K562 (cell line): Measurements from ENCODE around the gene CIAO2A. TPM values are rescaled to one million over a fixed set of nuclear protein-coding genes. Genes with fewer than 3 reads are reported as not detected.

Source experiments
- CBX8 ChIP-seq: fragments of 200-600 bp; sonication (generic); IDR thresholded peaks from 2 replicates; pipeline ENCODE4 v1.6.1; 2012; ENCODE audit warnings: borderline replicate concordance, mixed run types, low read depth, mild to moderate bottlenecking, moderate library complexity, mixed read lengths, low read length, control low read depth, inconsistent platforms; ENCODE audit not compliant: poor library complexity, severe bottlenecking; ENCODE audit errors: extremely low read depth
- CTCF ChIP-seq, 3 experiments: IDR thresholded peaks in 2 of 3; conservative IDR thresholded peaks in 1 of 3; 2 replicates each; pipeline ENCODE4 v1.5.1; 2011 to 2012; ENCODE audit warnings: low read length in 3 of 3, mild to moderate bottlenecking in 3 of 3, control low read depth in 2 of 3, improper control_type of control experiment in 1 of 3, inconsistent platforms in 1 of 3, low read depth in 1 of 3, mixed read lengths in 1 of 3, moderate library complexity in 1 of 3; ENCODE audit not compliant: insufficient read depth in 2 of 3
- DPF2 ChIP-seq: fragments of 450-650 bp; IDR thresholded peaks from 2 replicates; pipeline ENCODE4 v1.6.1; 2016
- ETV5 ChIP-seq: sonication (generic); formaldehyde crosslinking; IDR thresholded peaks from 2 replicates; pipeline ENCODE4 v1.4.0; 2020; ENCODE audit warnings: low read depth, mild to moderate bottlenecking, missing genetic modification reagents
- HMGXB4 ChIP-seq: sonication (generic); formaldehyde crosslinking; IDR thresholded peaks from 2 replicates; pipeline ENCODE4 v1.8.1; 2023; ENCODE audit warnings: mild to moderate bottlenecking, missing genetic modification reagents
- HNRNPUL1 ChIP-seq: fragments of 200-400 bp; formaldehyde crosslinking; IDR thresholded peaks from 2 replicates; pipeline ENCODE4 v1.6.1; 2017; ENCODE audit warnings: low read length
- KDM5B ChIP-seq: fragments of 200-600 bp; sonication (generic); IDR thresholded peaks from 2 replicates; pipeline ENCODE4 v1.6.1; 2012; ENCODE audit warnings: low read depth, mild to moderate bottlenecking, moderate library complexity, low read length, control low read depth, inconsistent platforms; ENCODE audit not compliant: insufficient replicate concordance
- KLF6 ChIP-seq: fragments of 250-450 bp; sonication (Bioruptor Pico); IDR thresholded peaks from 2 replicates; pipeline ENCODE4 v1.4.0; 2020; ENCODE audit warnings: mild to moderate bottlenecking, moderate library complexity, borderline replicate concordance
- MTA1 ChIP-seq: fragments of 450-650 bp; IDR thresholded peaks from 2 replicates; pipeline ENCODE4 v1.6.1; 2017; ENCODE audit warnings: borderline replicate concordance
- RNF219 ChIP-seq: fragments of 250-450 bp; sonication (Bioruptor Pico); IDR thresholded peaks from 2 replicates; pipeline ENCODE4 v1.5.0; 2022; ENCODE audit warnings: mild to moderate bottlenecking
- SMAD4 ChIP-seq: fragments of 250-450 bp; sonication (Bioruptor Pico); conservative IDR thresholded peaks from 2 replicates; pipeline ENCODE4 v1.8.0; 2021; ENCODE audit warnings: inconsistent platforms, mild to moderate bottlenecking, moderate library complexity
- SNIP1 ChIP-seq: fragments of 450-650 bp; IDR thresholded peaks from 2 replicates; pipeline ENCODE4 v1.7.1; 2017; ENCODE audit warnings: low read depth, mild to moderate bottlenecking
- TAF1 ChIP-seq: IDR thresholded peaks from 2 replicates; pipeline ENCODE4 v1.6.1; 2011; ENCODE audit warnings: mild to moderate bottlenecking, low read length, moderate library complexity; ENCODE audit not compliant: insufficient read depth, control insufficient read depth, severe bottlenecking; ENCODE audit errors: extremely low read depth
- YBX1 ChIP-seq: fragments of 450-650 bp; IDR thresholded peaks from 2 replicates; pipeline ENCODE4 v1.7.1; 2016; ENCODE audit warnings: mild to moderate bottlenecking
- ZKSCAN8 ChIP-seq: fragments of 200-800 bp; sonication (Bioruptor generic); IDR thresholded peaks from 2 replicates; pipeline ENCODE4 v1.6.1; 2016; ENCODE audit warnings: missing genetic modification characterization, missing compliant biosample characterization
- ZNF133 ChIP-seq: fragments of 250-450 bp; sonication (Bioruptor Pico); IDR thresholded peaks from 2 replicates; pipeline ENCODE4 v1.4.0; 2020; ENCODE audit warnings: mild to moderate bottlenecking
- ZNF518B ChIP-seq: fragments of 250-450 bp; sonication (Bioruptor Pico); IDR thresholded peaks from 2 replicates; pipeline ENCODE4 v1.5.0; 2021; ENCODE audit warnings: mild to moderate bottlenecking, moderate library complexity
- polyA plus RNA-seq, 8 experiments: library from polyadenylated mRNA; depleted of rRNA in 4 of 8; stranded (reverse) in 5 of 8; unstranded in 3 of 8; fragments of >200 nt; fragmentation: Nextera tagmentation in 2 of 8; fragmentation: Illumina TruSeq in 1 of 8; extraction: Ambion mirVana in 2 of 8; extraction: Trizol in 1 of 8; gene quantifications; 2 replicates each; pipeline versions ENCODE4 v1.2.1 to v1.2.3, GENCODE V29; 2011 to 2014; ENCODE audit warnings: inconsistent platforms in 1 of 8, missing spikeins in 1 of 8
- total RNA-seq, 7 experiments: library from RNA; depleted of rRNA in 6 of 7; stranded (reverse); fragments of >200 nt in 6 of 7; fragmentation: Illumina TruSeq in 2 of 7; extraction: Trizol in 2 of 7; gene quantifications; 2 replicates each; pipeline versions ENCODE4 v1.2.1 to v1.2.3, GENCODE V29; 2011 to 2021; ENCODE audit warnings: low replicate concordance in 1 of 7

Gene CIAO2A
- total and polyA plus RNA-seq, 9 of the 15 experiments (the other 6 are each of a cell fraction or from before 2014, with no cell fraction given), result 161 to 429 (median 313) TPM

GRCh38 chr15:64070965-64071851, 22.4 kb downstream of the CIAO2A start (continued):
- TF ChIP-seq SMAD4 (CRISPR knock-in tag) (no peak), RNF219 (CRISPR knock-in tag) (no peak), CTCF (IDR thresholded peaks at IDR 0.05 in 2 of 3, conservative IDR thresholded peaks at IDR 0.05 in 1 of 3; ENCODE audit: insufficient read depth in 2 of 3, low read depth in 1 of 3, low read length in 3 of 3) (no peak), DPF2 (peak; percentile 29; the same call in 1 of the 2 replicates), ZNF518B (CRISPR knock-in tag) (no peak), KDM5B (no peak), HNRNPUL1 (no peak), ZNF133 (no peak), SNIP1 (no peak), MTA1 (no peak), YBX1 (no peak), TAF1 (no peak), KLF6 (CRISPR knock-in tag) (no peak), HMGXB4 (CRISPR knock-in tag) (no peak), ZKSCAN8 (CRISPR knock-in tag) (no peak), CBX8 (no peak), ETV5 (CRISPR knock-in tag) (no peak)
